Activated CD8-positive, alpha-beta memory T cell treated with anti-CD3 and anti-CD28 coated beads for 4 hours (primary cell): ENCODE data around the gene FNDC3B.

Experiments used
- DNase-seq, 2 donors: peaks; one replicate each; pipeline ENCODE4 v3.0.0-alpha.2; 2020; ENCODE audit warnings: low read depth in 2 of 2

FNDC3B gene

DNA sequence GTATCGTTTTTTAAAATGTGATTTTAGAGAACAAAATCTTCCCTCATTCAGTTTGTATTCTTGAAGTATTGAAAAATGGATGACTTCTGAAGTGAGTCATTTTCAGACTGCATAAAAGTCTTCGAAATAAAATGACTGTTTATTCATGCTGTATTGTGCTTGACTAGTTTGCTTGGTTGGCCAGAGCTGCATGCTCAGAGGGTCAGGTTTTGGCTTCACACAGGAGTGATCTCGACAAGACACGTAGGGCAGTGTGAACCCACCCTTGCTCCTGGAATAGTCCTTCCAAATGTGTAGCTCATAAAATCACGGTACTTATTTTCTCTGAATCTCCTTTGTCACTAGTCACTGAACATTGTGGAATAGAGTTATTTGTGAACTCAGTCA is 73.3 kb downstream of the FNDC3B start:
- DNase-seq: no peak

DNA sequence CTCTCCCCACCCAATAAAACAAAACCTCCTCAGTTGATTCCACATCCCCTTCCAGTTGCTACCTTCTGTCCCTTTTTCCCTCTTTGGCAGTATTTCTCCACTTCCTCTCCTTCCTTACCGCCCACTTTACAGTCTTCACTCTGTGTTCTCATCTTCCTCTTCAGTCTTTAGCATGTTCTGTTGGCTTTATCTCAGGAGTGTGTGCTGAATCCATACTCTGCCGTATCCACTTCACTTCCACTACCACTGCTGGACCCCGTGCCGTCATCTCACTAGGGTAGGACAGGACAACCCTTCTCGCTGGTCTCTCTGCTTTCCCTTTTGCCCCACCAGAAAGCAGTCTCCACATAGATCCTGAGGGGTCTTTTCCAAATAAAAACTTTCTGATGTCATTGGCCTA is 74.3 kb downstream of the FNDC3B start:
- DNase-seq: no peak

DNA sequence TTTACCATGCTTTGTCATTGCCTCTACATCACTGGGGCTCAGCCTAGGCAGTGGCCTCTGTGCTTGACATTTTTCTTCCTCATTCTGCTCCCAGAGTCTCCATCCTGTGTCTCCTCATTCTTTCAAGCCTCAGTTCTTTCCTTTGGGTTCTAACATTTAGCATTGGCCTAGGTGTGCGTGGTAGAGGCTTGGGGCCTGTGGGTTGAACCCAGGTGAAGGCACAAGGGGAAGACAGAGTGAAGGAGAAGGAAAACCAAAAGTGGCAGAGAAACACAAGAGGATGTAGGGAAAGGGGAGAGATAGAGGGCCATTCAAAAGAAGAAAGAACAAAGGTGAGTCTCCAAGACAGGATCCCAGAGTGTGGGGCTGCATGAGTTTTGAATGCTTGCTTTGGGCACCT is 75.7 kb downstream of the FNDC3B start:
- DNase-seq: no peak

DNA sequence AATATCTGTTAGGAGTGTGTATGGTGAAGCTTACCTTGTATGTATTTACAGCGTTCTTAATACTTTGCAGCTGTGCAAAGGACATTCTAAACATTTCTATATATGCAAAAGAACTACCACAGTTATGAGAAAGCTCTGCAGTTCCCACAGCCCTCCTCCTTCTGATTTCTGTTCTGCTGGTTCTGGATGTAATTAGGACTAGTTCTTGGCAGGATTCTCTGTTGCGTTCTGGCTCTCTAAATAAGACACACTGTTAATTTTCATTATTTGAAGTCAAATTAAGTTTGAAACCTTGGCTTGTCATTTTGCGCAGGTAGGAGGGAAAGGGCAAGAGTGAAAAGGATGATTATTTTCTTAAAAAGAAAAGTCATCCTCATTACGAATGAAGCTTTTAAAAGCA is 76.4 kb downstream of the FNDC3B start:
- DNase-seq: no peak

DNA sequence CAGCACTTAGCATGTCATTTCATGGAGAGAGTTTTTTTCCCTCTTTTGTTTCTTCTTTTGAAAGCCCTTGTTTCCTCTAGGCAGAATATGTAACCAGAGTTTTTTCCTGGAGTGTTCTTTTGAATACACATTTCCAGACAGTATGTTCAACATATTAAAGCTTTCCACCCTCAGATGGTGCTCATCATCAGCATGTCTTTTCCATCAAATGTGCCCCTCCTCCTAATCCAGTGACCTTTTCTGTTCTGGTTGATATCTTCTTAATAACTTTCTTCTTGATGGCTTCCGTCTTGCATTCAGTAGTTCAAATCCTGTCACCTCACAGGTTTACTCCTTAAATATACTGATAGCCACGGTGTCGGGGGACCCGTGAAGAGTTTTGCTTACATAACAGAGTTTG is 78.6 kb downstream of the FNDC3B start:
- no peak for DNase-seq

DNA sequence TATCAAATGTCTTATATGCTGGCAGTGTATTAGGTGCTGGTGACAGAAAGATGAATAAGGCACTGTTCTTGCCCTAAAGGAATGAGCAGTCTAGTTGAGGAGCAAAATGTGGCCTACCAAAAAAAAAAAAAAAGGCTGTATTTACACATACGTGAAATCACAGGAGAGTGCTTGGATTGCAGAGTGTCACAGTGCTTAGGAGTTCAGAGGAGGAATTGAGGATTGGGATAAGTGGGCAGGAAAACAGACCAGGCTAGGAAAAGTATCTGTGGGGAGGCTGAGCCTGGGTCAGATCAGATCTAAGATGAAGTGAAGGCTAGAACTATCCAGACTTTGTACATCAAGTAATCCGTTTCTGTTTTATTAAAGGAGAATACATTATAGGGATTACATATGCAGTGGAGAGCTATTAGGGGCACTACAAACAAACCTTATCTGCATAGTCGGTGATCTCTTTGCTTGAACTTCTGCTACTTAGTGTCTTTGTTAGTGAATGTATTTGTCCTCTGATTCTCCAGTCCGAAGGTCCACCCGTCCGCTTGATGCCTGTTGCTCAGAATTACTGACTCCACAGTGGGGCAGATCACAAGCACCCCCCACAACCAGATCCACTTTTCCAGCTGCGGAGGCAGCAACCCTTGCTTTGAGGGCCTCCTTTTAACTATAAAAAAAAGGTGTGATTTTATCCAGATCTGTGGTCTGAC is 80.0 kb downstream of the FNDC3B start:
- DNase-seq: no peak

DNA sequence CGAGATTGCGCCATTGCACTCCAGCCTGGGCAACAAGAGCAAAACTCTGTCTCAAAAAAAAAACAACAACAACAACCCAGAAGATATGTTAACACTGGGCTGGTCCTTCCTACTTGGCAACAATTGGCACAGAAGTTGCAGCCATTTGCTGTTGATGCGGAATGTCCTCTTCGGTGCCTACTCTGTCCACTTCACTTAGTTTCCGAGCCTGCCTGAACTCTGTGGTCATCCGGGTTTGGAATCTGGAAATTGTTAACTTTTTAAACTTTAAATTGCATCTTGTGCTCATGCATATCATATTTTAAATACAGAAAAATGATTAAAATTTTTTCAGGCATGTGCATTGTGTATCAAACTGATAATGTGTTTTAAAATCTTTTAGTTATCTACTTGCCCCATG is 81.5 kb downstream of the FNDC3B start:
- no peak for DNase-seq

DNA sequence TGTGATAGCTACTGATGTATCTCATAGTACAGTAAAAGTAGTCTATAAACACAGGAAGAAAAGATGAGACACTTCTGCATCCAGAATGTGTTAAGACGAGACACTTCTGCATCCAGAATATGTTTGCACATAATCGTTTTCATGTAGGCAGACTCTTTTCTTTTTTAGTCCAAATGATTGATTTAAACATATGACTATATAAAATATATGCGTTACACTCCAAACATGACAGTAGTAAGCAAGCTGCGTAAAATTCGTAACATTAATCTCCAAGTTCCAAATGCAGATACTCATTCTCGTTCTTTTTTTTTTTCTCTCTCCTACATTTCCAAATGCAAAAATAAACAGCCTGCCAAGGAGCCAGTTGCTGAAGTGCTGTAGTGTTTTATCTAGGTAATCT is 82.6 kb downstream of the FNDC3B start:
- DNase-seq: no peak

DNA sequence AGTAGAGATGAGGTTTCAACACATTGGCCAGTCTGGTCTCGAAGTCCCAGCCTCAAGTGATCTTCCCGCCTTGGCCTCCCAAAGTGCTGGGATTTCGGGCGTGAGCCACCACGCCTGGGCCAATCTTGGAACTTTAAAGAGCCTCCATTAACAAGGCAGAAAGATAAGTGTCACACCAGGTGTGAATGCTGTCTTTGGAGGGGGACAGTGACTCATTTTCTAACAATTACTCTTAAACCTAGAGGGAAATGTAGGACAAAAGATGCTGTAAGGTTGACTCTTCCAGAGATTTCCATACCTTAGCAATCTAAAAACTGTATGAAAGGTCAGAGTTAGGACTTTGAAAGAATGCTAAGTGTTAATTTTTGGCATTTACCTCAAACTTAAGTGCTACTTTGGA is 84.9 kb downstream of the FNDC3B start:
- no peak for DNase-seq

DNA sequence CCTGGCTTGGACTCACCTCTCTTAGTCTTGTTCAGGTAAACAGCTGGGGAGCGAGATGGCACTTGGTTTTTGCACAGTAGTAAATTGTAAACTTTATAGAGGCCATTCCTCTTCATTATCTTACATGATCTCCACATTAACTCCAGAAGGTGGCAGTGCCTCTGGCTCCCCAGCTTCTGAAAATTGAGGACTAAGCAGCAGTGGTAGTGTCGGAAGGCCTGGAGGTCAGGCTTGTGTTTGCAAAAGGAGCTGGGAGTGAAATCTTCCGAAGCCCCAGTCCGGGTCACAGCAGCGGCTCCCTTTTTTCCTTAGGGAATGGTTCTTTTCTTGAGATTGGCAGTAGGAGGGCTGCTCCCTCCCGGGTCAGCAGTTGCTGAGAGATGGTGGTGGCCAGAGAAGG is 85.7 kb downstream of the FNDC3B start:
- DNase-seq: no peak

DNA sequence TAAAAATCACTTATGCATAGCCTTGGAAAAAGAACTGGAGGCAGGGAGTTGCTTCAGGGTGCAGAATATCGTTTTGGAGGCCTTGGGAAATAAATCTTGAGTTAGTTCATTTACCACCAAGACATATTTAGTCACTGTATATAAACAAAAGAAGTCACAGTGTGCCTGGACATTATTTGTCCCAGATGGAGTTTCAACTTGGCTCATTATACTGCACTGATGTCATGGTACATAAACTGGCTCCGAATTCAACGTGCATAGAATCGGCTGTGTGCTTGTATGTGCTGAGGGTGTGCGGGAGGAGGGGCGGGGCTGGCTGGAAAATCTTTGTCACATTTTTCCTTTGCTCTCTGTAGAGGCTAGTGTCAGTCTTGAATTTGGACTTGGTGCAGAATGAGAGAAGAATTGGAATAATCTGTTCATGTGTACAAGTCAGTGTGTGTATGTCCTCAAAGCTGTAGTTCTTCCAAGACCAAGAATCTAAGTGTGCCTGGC is 86.6 kb downstream of the FNDC3B start:
- no peak for DNase-seq

DNA sequence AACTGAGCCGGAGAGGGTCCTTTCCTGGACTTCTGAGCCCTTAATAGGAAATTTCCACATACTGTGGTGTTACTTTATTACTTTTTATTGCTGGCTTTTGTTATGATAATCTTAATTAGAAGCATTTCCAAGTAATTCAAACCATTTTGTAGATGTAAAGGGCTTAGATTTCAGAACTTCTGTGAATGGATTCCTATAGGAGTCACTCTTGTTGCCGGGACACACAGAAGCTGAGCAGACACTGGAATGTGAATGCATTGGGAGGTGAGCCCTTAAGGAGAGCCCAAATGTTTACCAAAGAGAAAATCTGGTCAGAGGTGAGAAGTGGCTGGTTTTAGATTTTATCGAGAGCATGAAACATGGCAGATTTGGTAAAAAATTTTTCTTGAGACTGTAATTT is 87.4 kb downstream of the FNDC3B start:
- DNase-seq: no peak

DNA sequence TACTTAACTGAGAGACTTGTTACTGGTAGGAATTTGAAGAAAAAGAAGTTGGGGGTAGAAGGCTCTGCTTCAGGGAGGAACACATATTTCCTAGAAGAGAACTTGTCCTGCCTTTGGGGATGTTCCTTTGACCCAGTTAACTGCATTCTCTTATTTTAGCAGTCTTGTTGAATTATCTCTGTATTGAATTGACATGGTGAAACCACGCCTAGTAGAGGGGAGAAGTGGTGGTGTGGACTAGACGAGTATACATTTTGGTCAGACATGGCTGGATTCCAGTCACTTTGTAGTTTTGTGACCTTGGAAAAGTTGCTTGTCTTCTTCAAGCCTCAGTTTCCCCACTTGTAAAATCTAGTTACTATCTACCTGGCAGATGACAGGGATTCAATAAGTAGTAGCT is 87.8 kb downstream of the FNDC3B start:
- DNase-seq: no peak

DNA sequence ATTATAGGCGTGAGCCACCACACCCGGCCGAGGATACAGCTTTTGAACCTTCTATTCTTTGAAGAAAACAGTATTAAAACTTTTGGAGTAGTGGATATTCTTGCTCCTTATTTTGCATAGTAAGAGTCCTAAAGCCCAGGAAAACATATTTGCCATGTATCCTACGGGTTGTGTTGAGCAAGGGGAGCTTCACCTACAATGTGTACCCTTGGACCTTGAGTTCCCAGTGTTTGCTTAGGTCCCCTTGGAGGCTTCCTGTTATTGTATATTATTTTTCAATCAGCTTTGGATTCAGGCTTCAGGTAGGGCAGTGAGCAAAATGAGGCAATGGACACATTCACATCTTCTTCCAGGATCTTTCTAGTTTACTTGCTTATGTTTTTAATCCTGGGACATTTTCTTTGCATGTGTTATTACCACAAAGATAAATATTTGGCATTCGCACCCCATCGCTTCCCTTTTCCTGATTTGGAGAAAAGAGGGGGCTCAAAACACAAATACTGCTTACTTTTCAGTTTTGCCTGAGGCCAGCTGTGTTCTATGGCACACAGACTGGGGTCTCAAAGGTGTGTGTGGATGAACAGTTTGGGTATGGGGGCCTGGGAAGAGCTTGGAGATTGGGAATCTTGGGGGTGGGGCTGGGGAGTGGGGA is 88.7 kb downstream of the FNDC3B start:
- DNase-seq: no peak

DNA sequence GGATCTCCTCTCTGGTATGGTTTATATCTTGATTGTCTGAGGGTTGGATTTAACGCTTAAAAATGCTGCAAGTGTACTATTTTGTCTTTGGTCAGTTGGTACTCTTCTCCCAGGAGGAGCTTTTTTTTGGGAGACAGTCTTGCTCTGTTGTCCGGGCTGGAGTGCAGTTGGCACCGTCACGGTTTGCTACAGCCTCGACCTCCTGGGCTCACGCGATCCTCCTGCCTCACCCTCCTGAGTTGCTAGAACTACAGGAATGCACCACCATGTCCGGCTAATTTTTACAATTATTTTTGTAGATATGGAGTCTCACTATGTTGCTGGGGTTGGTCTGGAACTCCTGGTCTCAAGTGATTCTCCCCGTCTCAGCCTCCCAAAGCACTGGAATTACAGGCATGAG is 89.5 kb downstream of the FNDC3B start:
- DNase-seq: no peak

DNA sequence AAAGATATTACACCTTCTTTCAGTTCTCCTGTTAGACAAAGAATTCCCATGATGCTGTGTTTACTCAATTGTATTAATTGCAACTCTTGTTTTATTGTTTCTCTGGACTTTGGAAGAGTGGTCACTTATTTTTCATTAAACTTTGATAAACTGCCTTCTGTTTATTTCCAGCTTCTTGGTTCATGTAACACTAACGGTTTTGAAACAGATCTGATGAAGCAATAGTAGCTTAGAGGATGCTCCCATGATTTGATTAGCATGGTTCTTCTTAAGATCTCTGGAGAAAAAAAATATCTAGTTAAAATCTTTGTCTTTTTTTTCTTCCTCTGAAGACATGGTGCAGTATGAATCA is 90.1 kb downstream of the FNDC3B start:
- DNase-seq: no peak

DNA sequence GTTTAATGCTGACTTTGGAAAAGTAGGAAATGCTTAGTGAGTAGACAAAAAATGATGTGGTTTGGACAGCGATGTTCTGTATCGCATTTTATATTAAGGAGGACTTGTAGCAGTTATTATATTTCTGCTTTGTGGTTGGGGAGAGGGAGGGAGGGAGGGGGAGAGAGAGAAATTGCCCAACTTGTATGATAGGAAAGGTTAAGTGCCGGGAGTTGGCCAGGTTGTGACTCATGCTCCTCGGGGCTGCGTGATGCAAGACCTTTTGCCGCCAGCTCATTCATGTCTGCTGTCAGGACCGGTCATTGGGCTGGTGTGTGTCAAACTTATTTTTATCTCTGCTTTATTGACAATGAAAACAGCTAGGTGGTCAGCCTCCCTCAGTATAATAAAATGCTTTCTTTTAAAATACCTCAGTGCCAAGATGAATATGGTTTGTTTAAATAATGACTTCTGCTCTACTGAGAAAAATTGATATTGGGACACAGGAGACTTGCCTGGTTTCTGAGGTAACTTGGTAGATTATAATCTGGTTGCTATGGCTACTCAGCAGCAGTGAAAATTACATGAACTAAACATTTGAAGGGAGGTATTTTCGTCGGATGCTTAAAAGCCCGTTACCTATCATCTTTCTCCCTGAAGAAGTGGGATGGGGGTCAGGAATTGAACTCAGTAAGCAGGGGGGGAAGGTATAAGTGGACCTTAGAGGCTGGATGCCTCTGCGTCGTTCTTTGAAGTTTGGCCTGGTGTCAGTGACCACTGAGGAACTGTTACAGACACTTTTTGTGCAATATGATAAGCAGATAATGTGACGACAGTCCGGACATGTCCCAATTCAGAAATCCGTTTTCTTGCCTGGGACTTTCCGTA is 90.7 kb downstream of the FNDC3B start:
- DNase-seq: peak; percentile 34 to 47

DNA sequence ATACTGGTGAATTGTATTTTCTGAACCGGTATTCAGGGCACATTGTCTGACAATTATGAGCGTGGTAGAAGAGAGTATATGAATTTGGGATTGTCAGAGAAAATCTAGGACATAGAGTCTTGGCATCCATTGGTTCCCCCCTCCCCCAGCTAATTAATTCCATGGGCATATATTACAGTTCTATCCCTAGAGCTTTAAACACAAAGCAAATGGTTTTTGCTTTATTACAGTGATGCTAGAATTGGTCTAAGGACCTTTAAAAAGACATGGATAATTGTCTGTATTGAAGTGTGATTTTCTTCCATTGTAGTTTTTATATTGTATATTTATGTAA is 91.3 kb downstream of the FNDC3B start:
- no peak for DNase-seq

DNA sequence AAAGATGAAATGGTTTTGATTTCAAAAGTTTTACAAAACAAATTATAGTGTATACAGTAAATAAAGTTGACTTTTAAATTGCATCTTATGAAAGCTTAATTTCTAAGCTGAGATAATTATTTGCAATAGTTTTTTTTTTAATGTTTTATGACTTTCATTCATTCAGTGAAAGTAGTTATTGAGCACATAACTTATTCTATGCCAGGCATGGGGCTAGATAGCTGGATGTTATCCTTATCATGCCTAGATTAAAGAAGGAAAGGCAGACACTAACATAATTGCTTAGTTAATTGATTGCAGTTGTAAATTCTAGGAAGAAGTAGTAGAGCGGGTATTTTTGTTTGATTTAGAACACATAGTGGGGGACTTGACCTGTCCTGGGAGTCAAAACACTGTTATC is 92.4 kb downstream of the FNDC3B start:
- DNase-seq: no peak

DNA sequence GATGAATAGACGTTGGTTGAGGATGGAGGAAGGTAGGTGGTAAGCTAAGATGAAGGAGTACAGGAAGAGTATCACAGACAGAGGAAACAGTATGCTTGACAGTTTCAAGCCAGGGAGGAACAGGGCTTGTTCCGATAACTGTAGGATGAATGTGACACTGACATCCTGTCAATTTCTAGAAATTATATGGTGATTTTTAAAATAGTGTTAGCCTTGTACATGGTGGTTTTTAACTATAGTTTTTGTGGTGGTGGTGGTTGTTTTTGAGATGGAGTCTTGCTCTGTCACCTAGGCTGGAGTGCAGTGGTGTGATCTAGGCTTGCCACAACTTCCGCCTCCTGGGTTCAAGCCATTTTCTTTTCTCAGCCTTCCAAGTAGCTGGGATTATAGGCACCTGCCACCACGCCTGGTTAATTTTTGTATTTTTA is 92.8 kb downstream of the FNDC3B start:
- no peak for DNase-seq

DNA sequence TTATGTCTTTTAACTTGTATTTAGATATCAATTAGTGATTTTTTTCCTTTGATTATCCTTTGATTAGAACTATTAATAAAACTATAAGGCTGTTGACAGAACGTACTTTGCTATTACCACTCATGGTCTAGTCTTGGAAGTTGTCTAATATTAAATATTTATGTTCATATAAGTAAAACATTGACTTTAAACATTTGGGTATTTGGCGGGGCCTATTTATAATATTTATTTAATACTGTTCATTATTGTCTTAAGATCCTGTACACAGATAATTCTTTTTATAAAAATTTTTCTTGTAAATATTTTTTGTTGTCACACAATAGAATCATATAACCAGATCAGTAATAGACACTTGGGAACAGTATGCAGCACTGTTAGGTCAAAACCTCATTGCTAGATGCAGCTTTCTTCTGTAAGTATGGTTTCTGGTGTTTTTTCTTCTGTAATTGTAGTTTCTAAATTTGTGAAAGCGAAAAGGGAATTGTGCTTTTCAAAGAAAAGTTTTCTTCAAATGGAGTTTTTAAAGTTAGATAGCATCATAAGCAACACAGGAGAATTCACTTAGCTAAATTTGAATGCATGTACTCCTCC is 93.4 kb downstream of the FNDC3B start:
- no peak for DNase-seq

DNA sequence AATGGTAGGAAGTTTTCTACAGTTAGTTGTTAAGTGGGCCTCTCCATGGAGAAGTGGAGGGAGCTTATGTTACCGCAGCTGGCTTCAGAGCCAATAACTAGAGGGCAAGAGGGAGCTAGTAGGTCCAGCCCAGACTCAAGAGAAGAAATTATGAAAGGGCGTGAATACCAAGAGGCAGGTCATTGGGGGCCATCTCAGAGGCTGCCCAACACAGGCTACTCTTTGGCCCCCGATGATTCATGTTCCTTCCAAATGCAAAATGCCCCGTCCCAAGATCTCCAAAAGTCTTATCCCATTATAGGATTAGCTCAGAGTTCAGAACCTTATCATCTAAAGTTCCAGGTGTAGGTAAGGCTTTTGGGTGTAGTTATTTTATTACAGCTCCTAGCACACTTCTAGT is 94.5 kb downstream of the FNDC3B start:
- DNase-seq: no peak

DNA sequence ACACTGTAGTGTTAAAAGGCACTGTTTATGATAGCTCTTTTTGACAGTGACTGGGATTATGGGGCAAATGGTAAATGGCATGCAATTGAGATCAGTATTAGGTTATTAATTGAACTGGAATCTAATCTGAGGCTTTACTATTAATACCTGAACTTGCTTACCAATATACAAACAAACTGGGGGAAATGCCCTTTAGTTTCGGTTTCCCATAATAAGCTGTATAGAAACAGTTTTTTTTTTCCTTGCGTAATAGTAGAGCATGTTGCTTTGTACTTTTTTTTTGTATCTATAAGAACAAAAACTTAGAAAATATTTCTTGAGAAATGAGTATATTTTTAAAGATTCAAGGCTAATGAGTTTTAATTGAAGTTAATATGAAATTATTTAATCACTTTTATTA is 95.0 kb downstream of the FNDC3B start:
- DNase-seq: no peak
